Keratinocyte (primary cell): ENCODE results near the gene RPS19BP1. TPM values are rescaled to one million over a fixed set of nuclear protein-coding genes. Genes with fewer than 3 reads are reported as not detected.
A peak's percentile ranks its signal among the peaks of the same experiment; 100 is the strongest.

Experiments used
- DNase-seq: peaks from one replicate; pipeline ENCODE4 v3.0.0-alpha.2; 2011; ENCODE audit warnings: low read depth, missing footprints, low spot score
- FAIRE-seq: peaks from 2 replicates; lab custom pipeline; 2011; peaks lifted over from hg19 to GRCh38; lab: Jason Lieb, UNC
- H2AFZ ChIP-seq: 2 replicates; pipeline ENCODE4 v1.6.0; 2012; ENCODE audit warnings: low read length, control low read depth, inconsistent platforms; ENCODE audit not compliant: control insufficient read depth
- H3K27ac ChIP-seq: 2 replicates; pipeline ENCODE4 v1.5.1; 2011; ENCODE audit warnings: low read length; ENCODE audit not compliant: control insufficient read depth, insufficient read depth
- H3K27me3 ChIP-seq: 3 replicates; pipeline ENCODE4 v1.6.0; 2011; ENCODE audit warnings: low read length; ENCODE audit not compliant: control insufficient read depth, insufficient read depth; ENCODE audit errors: extremely low read depth
- H3K36me3 ChIP-seq, 2 experiments: 2 replicates in 1 of 2; 3 replicates in 1 of 2; pipeline ENCODE4 v1.5.1; 2011; ENCODE audit warnings: low read length in 2 of 2, mild to moderate bottlenecking in 1 of 2; ENCODE audit not compliant: control insufficient read depth in 2 of 2, insufficient read depth in 2 of 2; ENCODE audit errors: extremely low read depth in 1 of 2
- H3K4me1 ChIP-seq: 3 replicates; pipeline ENCODE4 v1.5.1; 2011; ENCODE audit warnings: low read length; ENCODE audit not compliant: control insufficient read depth, insufficient read depth; ENCODE audit errors: extremely low read depth
- H3K4me2 ChIP-seq: 3 replicates; pipeline ENCODE4 v1.6.0; 2011; ENCODE audit warnings: low read depth, low read length; ENCODE audit not compliant: control insufficient read depth, insufficient read depth; ENCODE audit errors: extremely low read depth
- H3K4me3 ChIP-seq, 3 experiments: fragments of 200-600 bp in 1 of 3; sonication (generic) in 1 of 3; 2 replicates in 2 of 3; 3 replicates in 1 of 3; pipeline ENCODE4 v1.5.1; 2011 to 2016; ENCODE audit warnings: low read length in 3 of 3, mild to moderate bottlenecking in 3 of 3, control low read depth in 2 of 3, inconsistent platforms in 1 of 3, low read depth in 1 of 3, mixed read lengths in 1 of 3, mixed run types in 1 of 3, moderate library complexity in 1 of 3; ENCODE audit not compliant: control insufficient read depth in 2 of 3, insufficient read depth in 2 of 3; ENCODE audit errors: extremely low read depth in 1 of 3
- H3K79me2 ChIP-seq: 2 replicates; pipeline ENCODE4 v1.6.0; 2012; ENCODE audit warnings: low read length; ENCODE audit not compliant: control insufficient read depth, insufficient read depth
- H3K9ac ChIP-seq: 3 replicates; pipeline ENCODE4 v1.6.0; 2011; ENCODE audit warnings: low read length; ENCODE audit not compliant: control insufficient read depth, insufficient read depth; ENCODE audit errors: extremely low read depth
- H3K9me1 ChIP-seq: 3 replicates; pipeline ENCODE4 v1.6.0; 2011; ENCODE audit warnings: low read length; ENCODE audit not compliant: control insufficient read depth, insufficient read depth; ENCODE audit errors: extremely low read depth
- H3K9me3 ChIP-seq: 2 replicates; pipeline ENCODE4 v1.5.1; 2012; ENCODE audit warnings: low read depth, low read length; ENCODE audit not compliant: control insufficient read depth
- H4K20me1 ChIP-seq: 3 replicates; pipeline ENCODE4 v1.6.0; 2011; ENCODE audit warnings: low read length; ENCODE audit not compliant: control insufficient read depth, insufficient read depth; ENCODE audit errors: extremely low read depth
- CTCF ChIP-seq, 3 experiments: IDR thresholded peaks in 1 of 3; conservative IDR thresholded peaks in 1 of 3; optimal IDR thresholded peaks in 1 of 3; 2 replicates in 2 of 3; 3 replicates in 1 of 3; pipeline versions ENCODE3 to v1.5.1; 2011; ENCODE audit warnings: low read length in 3 of 3, mild to moderate bottlenecking in 3 of 3, moderate library complexity in 2 of 3, control low read depth in 1 of 3, inconsistent platforms in 1 of 3; ENCODE audit not compliant: insufficient read depth in 2 of 3; ENCODE audit errors: extremely low read depth in 1 of 3
- EZH2 ChIP-seq: IDR thresholded peaks from one replicate; pipeline ENCODE4 v1.6.1; 2012; ENCODE audit warnings: inconsistent platforms, mild to moderate bottlenecking, low read length, moderate library complexity
- dilution Hi-C: fragments of 300-500 bp; cut with MboI; formaldehyde crosslinking; loops from one replicate; pipeline ENCODE4 v1.7.0; 2020; ENCODE audit warnings: low sequenced_read_pairs; ENCODE audit not compliant: extremely low pct_ligation_motif_present
- polyA plus RNA-seq, 5 experiments: library from polyadenylated mRNA; depleted of rRNA in 3 of 5; stranded (reverse) in 3 of 5; stranded (forward) in 1 of 5; unstranded in 1 of 5; fragments of >200 nt; gene quantifications; 1 replicate in 1 of 5; 2 replicates in 3 of 5; 3 replicates in 1 of 5; pipeline versions ENCODE4 v1.2.1 to v1.2.3, GENCODE V29; 2011 to 2012; ENCODE audit warnings: missing spikeins in 2 of 5, low read depth in 1 of 5, low replicate concordance in 1 of 5

Gene RPS19BP1
- polyA plus RNA-seq, 1 donor (not counting 4 experiments of a cell fraction or from before 2014, with no cell fraction given), result 67.3 TPM

GRCh38 chr22:39527481-39527961 is 5.0 kb downstream of the RPS19BP1 start:
- DNase-seq, result no peak
- Histone ChIP-seq H4K20me1 (peaks cover 52% of the 10 kb centered on the region), H3K4me1 (peaks cover 47% of the 10 kb centered on the region), H3K4me3 (no peak overlapping the region), H3K9ac (no peak overlapping the region), H2AFZ (no peak overlapping the region), H3K36me3 (peaks cover 11 to 47% of the 10 kb centered on the region in 2 experiments), H3K27me3 (no peaks in the 10 kb centered on the region), H3K9me1 (peaks cover 4% of the 10 kb centered on the region), H3K9me3 (no peaks in the 10 kb centered on the region), H3K27ac (no peak overlapping the region), H3K79me2 (peaks cover 41% of the 10 kb centered on the region), H3K4me2 (no peak overlapping the region)
- peak; percentile 48 for FAIRE-seq
- TF ChIP-seq EZH2 (no peak), CTCF (optimal IDR thresholded peaks at IDR 0.05 in 1 of 3, IDR thresholded peaks at IDR 0.05 in 1 of 3, conservative IDR thresholded peaks at IDR 0.05 in 1 of 3; ENCODE audit: extremely low read depth in 1 of 3, insufficient read depth in 2 of 3, low read length in 3 of 3) (no peak)
- dilution Hi-C loops, result no loop called here

- Histone ChIP-seq H3K79me2 (peaks cover 41% of the 10 kb centered on the region), H3K9me3 (no peaks in the 10 kb centered on the region), H3K9me1 (peaks cover 4% of the 10 kb centered on the region), H3K27ac (no peak overlapping the region), H3K4me1 (peaks cover 48% of the 10 kb centered on the region), H2AFZ (no peak overlapping the region), H4K20me1 (peaks cover 59% of the 10 kb centered on the region), H3K4me2 (no peak overlapping the region), H3K36me3 (peaks cover 15 to 52% of the 10 kb centered on the region in 2 experiments), H3K9ac (no peak overlapping the region), H3K4me3 (no peak overlapping the region), H3K27me3 (no peaks in the 10 kb centered on the region)
- FAIRE-seq (no peak), DNase-seq (no peak)
- dilution Hi-C loops, result no loop called here
- TF ChIP-seq EZH2 (no peak), CTCF (optimal IDR thresholded peaks at IDR 0.05 in 1 of 3, IDR thresholded peaks at IDR 0.05 in 1 of 3, conservative IDR thresholded peaks at IDR 0.05 in 1 of 3; ENCODE audit: extremely low read depth in 1 of 3, insufficient read depth in 2 of 3, low read length in 3 of 3) (no peak)
Measured at GRCh38 chr22:39526736-39527171, 5.8 kb downstream of the RPS19BP1 start.
